DMS114 treated with DMSO at 0.1 percent for 48 hours (cell line): Measurements from ENCODE around the gene PATL1.

Experiments used
- DNase-seq: peaks from one replicate; lab custom pipeline; 2025; ENCODE audit not compliant: unreplicated experiment; lab: John Stamatoyannopoulos, UW

PATL1 gene

GRCh38 chr11:59615120-59615636, 53.7 kb downstream of the PATL1 start:
- DNase-seq, result no peak

- no peak for DNase-seq
These were observed 54.3 kb downstream of the PATL1 start for GRCh38 chr11:59614277-59615119.

- DNase-seq, result no peak
These were observed 57.0 kb downstream of the PATL1 start for GRCh38 chr11:59611570-59612565.

- DNase-seq, result no peak
These were observed 58.5 kb downstream of the PATL1 start for GRCh38 chr11:59610289-59610688.

DNA sequence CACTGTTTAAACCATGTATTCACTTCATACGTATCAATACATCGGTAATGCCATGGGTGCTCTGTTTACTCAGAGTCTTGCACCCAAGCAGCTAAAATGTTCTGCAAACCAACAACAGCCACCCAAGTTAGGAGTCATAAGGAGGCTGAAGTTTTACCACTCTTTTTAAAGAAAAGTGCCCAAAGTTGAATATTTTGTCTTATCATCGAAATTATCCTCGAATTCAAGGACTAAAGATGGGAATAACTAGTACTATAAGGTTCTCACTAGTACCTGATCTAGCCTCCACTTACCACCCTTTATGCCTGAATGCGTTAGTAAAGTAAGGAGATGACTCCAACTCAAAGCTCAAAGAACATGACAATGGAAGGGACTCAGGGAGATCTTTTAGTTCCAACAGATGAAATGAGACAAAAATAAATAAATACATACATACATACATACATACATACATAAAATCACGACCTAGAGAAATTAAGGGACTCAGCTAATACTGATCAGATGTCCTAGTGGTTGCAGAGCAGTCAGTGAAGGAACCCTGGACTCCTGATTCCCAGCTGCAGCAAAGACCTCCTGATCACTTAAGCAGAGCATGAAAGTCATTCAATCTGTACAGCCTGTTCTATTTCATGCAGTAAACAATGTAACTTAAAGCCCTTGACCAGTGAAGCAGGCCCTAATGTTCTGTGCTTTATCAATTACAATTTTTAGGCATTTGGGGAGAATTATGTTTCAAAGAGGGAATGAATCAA, 61.0 kb downstream of the PATL1 start:
- no peak for DNase-seq

DNA sequence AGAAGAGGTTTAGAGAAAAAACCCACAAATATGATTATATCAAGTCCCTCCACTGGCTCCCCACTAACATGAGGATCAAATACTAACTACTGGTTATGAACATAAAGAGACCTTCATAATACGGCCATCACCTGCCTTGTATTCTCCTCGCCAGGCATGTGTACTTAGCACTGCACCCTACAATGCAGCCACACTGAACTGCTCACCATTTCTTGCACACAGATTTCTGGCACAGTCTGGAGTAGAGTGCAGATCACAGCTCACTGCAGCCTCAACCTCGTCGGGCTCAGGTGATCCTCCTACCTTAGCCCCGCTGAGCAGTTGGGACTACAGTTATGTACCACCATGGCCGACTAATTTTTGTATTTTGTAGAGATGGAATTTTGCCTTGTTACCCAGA, 66.4 kb downstream of the PATL1 start:
- DNase-seq, result no peak

DNA sequence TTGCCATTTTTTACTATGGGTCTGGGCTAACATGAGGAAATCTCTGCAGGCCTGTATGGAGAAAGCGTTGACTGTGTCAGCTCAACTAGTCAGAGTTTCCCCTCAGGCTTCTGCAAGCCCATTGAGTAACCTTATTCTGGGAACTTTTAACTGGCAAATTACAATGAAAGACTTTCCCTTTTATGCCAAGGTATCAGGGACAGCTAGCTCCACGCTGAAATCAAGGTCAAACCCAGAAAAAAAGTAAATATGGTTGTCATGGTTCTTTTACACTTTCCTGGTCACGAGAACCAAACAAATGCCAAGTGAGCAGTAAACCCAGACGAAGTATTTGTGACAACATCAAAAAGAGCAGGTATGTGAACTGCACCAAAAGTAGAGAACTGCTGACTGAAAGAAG, 67.0 kb downstream of the PATL1 start:
- no peak for DNase-seq

- no peak for DNase-seq
These were observed 68.2 kb downstream of the PATL1 start for GRCh38 chr11:59600636-59601035.

- DNase-seq, result no peak
These were observed 68.6 kb downstream of the PATL1 start for GRCh38 chr11:59600234-59600633.

DNA sequence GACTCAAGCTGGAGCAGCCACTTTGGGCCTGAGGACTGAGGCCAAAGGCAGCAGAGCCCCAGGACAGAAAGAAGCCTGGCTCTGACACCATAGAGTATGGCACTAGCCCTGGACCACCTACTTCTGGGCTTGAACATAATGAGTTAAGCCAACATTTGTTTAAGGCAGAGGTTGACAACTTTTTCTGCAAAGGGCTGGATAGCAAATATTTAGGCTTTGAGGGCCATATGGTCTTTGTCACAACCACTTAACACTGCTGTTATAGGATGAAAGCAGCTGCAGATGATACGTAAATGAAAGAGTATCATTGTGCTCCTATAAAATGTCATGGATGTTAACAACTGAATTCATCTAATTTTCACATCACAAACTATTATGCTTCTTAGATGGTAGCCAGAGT, 69.9 kb downstream of the PATL1 start:
- DNase-seq, result no peak
